PC-3 (cell line): ENCODE measurements around the gene MC1R.

Experiments
- CTCF ChIP-seq: fragments of 300-600 bp; sonication (generic); conservative IDR thresholded peaks from 2 replicates; pipeline ENCODE4 v1.5.1; 2017; ENCODE audit warnings: antibody characterized with exemption, low read depth, mild to moderate bottlenecking, low read length
- EZH2 ChIP-seq: fragments of 300-600 bp; sonication (generic); IDR thresholded peaks from one replicate; pipeline ENCODE4 v1.6.1; 2017; ENCODE audit warnings: antibody characterized with exemption, mild to moderate bottlenecking, low read length; ENCODE audit not compliant: unreplicated experiment
- EZH2phosphoT487 ChIP-seq: fragments of 300-600 bp; sonication (generic); IDR thresholded peaks from 2 replicates; pipeline ENCODE4 v1.6.1; 2018; ENCODE audit warnings: mild to moderate bottlenecking, antibody characterized with exemption, low read length, borderline replicate concordance

GRCh38 chr16:89912627-89913026, 6.0 kb upstream of the MC1R start:
- TF ChIP-seq CTCF (no peak), EZH2 (no peak), EZH2phosphoT487 (no peak)
